Measurements from ENCODE around the gene ARHGDIB.

ARHGDIB gene
- 164 to 762 (median 444) reads per million in 9 experiments for total RNA-seq

- ATAC-seq (replicated peaks) = peak; percentile 75
- Mint-ChIP-seq H3K36me3 (ENCODE audit: insufficient read depth) (peaks cover 54% of the 10 kb centered on the region), H3K4me3 (peak within 1 kb of the TSS; percentile 98 to 99), H3K27ac (peak within 1 kb of the TSS; percentile 98 to 99), H3K4me1 (ENCODE audit: low read depth in 2 of 2) (peaks cover 50 to 79% of the 10 kb centered on the region in 2 donors), H3K9me3 (peaks cover 0 to 1% of the 10 kb centered on the region in 2 donors), H3K27me3 (no peaks in the 10 kb centered on the region)
- DNase-seq = peak; percentile 77 to 83 (median 81)
These were observed at the start of gene ARHGDIB for GRCh38 chr12:14961466-14962152. ARHGDIB (minus strand) TSS chr12:14961601; CDS start chr12:14950712, 10,889 bp downstream.

GRCh38 chr12:15011162-15011561 is 49.8 kb upstream of the ARHGDIB start:
- no peaks in the 10 kb centered on the region for H3K9me3 Mint-ChIP-seq
- DNase-seq (no peak), ATAC-seq (replicated peaks) (peak; percentile 36)
- H3K27me3 Mint-ChIP-seq = peaks cover 27 to 32% of the 10 kb centered on the region in 2 donors
- no peak overlapping the region for H3K4me3 Mint-ChIP-seq
- peaks cover 2% of the 10 kb centered on the region for H3K36me3 Mint-ChIP-seq (ENCODE audit: insufficient read depth)
- H3K4me1 Mint-ChIP-seq (ENCODE audit: low read depth in 2 of 2) = no peaks in the 10 kb centered on the region
- no peak overlapping the region for H3K27ac Mint-ChIP-seq

- Mint-ChIP-seq H3K4me3 (no peak overlapping the region), H3K27me3 (peaks cover 41 to 62% of the 10 kb centered on the region in 2 donors), H3K4me1 (ENCODE audit: low read depth in 2 of 2) (no peaks in the 10 kb centered on the region), H3K9me3 (no peaks in the 10 kb centered on the region), H3K27ac (no peak overlapping the region), H3K36me3 (ENCODE audit: insufficient read depth) (peaks cover 2% of the 10 kb centered on the region)
- DNase-seq (no peak), ATAC-seq (replicated peaks) (no peak)
These were observed 46.1 kb upstream of the ARHGDIB start for GRCh38 chr12:15007551-15007950.

- Mint-ChIP-seq H3K27me3 (peaks cover 52 to 78% of the 10 kb centered on the region in 2 donors), H3K27ac (no peak overlapping the region), H3K4me3 (no peak overlapping the region), H3K36me3 (ENCODE audit: insufficient read depth) (peaks cover 2% of the 10 kb centered on the region), H3K4me1 (ENCODE audit: low read depth in 2 of 2) (no peaks in the 10 kb centered on the region), H3K9me3 (no peaks in the 10 kb centered on the region)
- DNase-seq (no peak), ATAC-seq (replicated peaks) (no peak)
These were observed 43.7 kb upstream of the ARHGDIB start for GRCh38 chr12:15005064-15005463.

- Mint-ChIP-seq H3K4me1 (ENCODE audit: low read depth in 2 of 2) (no peaks in the 10 kb centered on the region), H3K27ac (no peak overlapping the region), H3K36me3 (ENCODE audit: insufficient read depth) (peaks cover 2% of the 10 kb centered on the region), H3K4me3 (no peak overlapping the region), H3K9me3 (no peaks in the 10 kb centered on the region), H3K27me3 (peaks cover 51 to 73% of the 10 kb centered on the region in 2 donors)
- DNase-seq (no peak), ATAC-seq (replicated peaks) (no peak)
These were observed 43.0 kb upstream of the ARHGDIB start for GRCh38 chr12:15004421-15004820.

- DNase-seq (no peak), ATAC-seq (replicated peaks) (no peak)
- no peak overlapping the region for H3K4me3 Mint-ChIP-seq
- no peaks in the 10 kb centered on the region for H3K36me3 Mint-ChIP-seq (ENCODE audit: insufficient read depth)
- peaks cover 37 to 74% of the 10 kb centered on the region in 2 donors for H3K27me3 Mint-ChIP-seq
- H3K4me1 Mint-ChIP-seq (ENCODE audit: low read depth in 2 of 2) = no peaks in the 10 kb centered on the region
- H3K9me3 Mint-ChIP-seq = no peaks in the 10 kb centered on the region
- no peak overlapping the region for H3K27ac Mint-ChIP-seq
These were observed 40.5 kb upstream of the ARHGDIB start for GRCh38 chr12:15001733-15002382.

- no peaks in the 10 kb centered on the region for H3K36me3 Mint-ChIP-seq (ENCODE audit: insufficient read depth)
- DNase-seq (no peak), ATAC-seq (replicated peaks) (no peak)
- H3K27me3 Mint-ChIP-seq = peaks cover 25 to 62% of the 10 kb centered on the region in 2 donors
- no peaks in the 10 kb centered on the region for H3K9me3 Mint-ChIP-seq
- H3K27ac Mint-ChIP-seq = no peak overlapping the region
- peaks cover under 1% of the 10 kb centered on the region in 2 donors for H3K4me1 Mint-ChIP-seq (ENCODE audit: low read depth in 2 of 2)
- no peak overlapping the region for H3K4me3 Mint-ChIP-seq
These were observed 39.2 kb upstream of the ARHGDIB start for GRCh38 chr12:15000575-15000974.

- no peak for ATAC-seq (replicated peaks)
These were observed 38.4 kb upstream of the ARHGDIB start for GRCh38 chr12:14999695-15000365.

GRCh38 chr12:14999021-14999694 is 37.8 kb upstream of the ARHGDIB start:
- H3K4me1 Mint-ChIP-seq (ENCODE audit: low read depth in 2 of 2) = peaks cover 9 to 10% of the 10 kb centered on the region in 2 donors
- no peaks in the 10 kb centered on the region for H3K9me3 Mint-ChIP-seq
- H3K36me3 Mint-ChIP-seq (ENCODE audit: insufficient read depth) = no peaks in the 10 kb centered on the region
- H3K27me3 Mint-ChIP-seq = peaks cover 20 to 49% of the 10 kb centered on the region in 2 donors
- DNase-seq (no peak), ATAC-seq (replicated peaks) (no peak)
- no peak overlapping the region for H3K27ac Mint-ChIP-seq
- H3K4me3 Mint-ChIP-seq = no peak overlapping the region

More at GRCh38 chr12:14999695-15000365, 38.4 kb upstream of the ARHGDIB start:
- H3K27me3 Mint-ChIP-seq = peaks cover 25 to 56% of the 10 kb centered on the region in 2 donors
- H3K36me3 Mint-ChIP-seq (ENCODE audit: insufficient read depth) = no peaks in the 10 kb centered on the region
- H3K4me3 Mint-ChIP-seq = no peak overlapping the region
- peaks cover 6 to 7% of the 10 kb centered on the region in 2 donors for H3K4me1 Mint-ChIP-seq (ENCODE audit: low read depth in 2 of 2)
- DNase-seq = no peak
- H3K9me3 Mint-ChIP-seq = no peaks in the 10 kb centered on the region
- H3K27ac Mint-ChIP-seq = no peak overlapping the region

GRCh38 chr12:14997998-14998397 is 36.6 kb upstream of the ARHGDIB start:
- DNase-seq (no peak), ATAC-seq (replicated peaks) (no peak)
- H3K27me3 Mint-ChIP-seq = peaks cover 20 to 37% of the 10 kb centered on the region in 2 donors
- no peak overlapping the region for H3K27ac Mint-ChIP-seq
- H3K4me1 Mint-ChIP-seq (ENCODE audit: low read depth in 2 of 2) = peaks cover 12 to 19% of the 10 kb centered on the region in 2 donors
- no peaks in the 10 kb centered on the region for H3K36me3 Mint-ChIP-seq (ENCODE audit: insufficient read depth)
- H3K4me3 Mint-ChIP-seq = no peak overlapping the region
- no peaks in the 10 kb centered on the region for H3K9me3 Mint-ChIP-seq

- Mint-ChIP-seq H3K36me3 (ENCODE audit: insufficient read depth) (no peaks in the 10 kb centered on the region), H3K27ac (no peak overlapping the region), H3K9me3 (no peaks in the 10 kb centered on the region), H3K27me3 (peaks cover 17 to 22% of the 10 kb centered on the region in 2 donors), H3K4me3 (no peak overlapping the region), H3K4me1 (ENCODE audit: low read depth in 2 of 2) (peaks cover 12 to 19% of the 10 kb centered on the region in 2 donors)
- peak; percentile 70 for ATAC-seq (replicated peaks)
- peak in 1 of 3 experiments; percentile 21 for DNase-seq
These were observed 34.4 kb upstream of the ARHGDIB start for GRCh38 chr12:14995583-14996425.

- H3K9me3 Mint-ChIP-seq = no peaks in the 10 kb centered on the region
- H3K4me1 Mint-ChIP-seq (ENCODE audit: low read depth in 2 of 2) = peaks cover 13 to 19% of the 10 kb centered on the region in 2 donors
- peak overlapping the region in 1 of 2 donors; percentile 89 for H3K27ac Mint-ChIP-seq
- H3K27me3 Mint-ChIP-seq = peaks cover 6 to 17% of the 10 kb centered on the region in 2 donors
- H3K4me3 Mint-ChIP-seq = no peak overlapping the region
- ATAC-seq (replicated peaks) (no peak), DNase-seq (no peak)
- no peaks in the 10 kb centered on the region for H3K36me3 Mint-ChIP-seq (ENCODE audit: insufficient read depth)
These were observed 33.2 kb upstream of the ARHGDIB start for GRCh38 chr12:14994610-14995009.

Data from effector memory CD8-positive, alpha-beta T cell (primary cell).